Pancreas (tissue), 10 donors: ENCODE measurements around the gene DAND5. TPM values are rescaled to one million over a fixed set of nuclear protein-coding genes. Genes with fewer than 3 reads are reported as not detected.

Experiments
- ATAC-seq, 4 donors: fragments of 200-7000 bp; cut with Tn5 transposase; one replicate each; pipeline versions ENCODE4 v1.8.0 to v1.9.1; 2020; ENCODE audit warnings: mild to moderate bottlenecking in 4 of 4, moderate library complexity in 4 of 4
- DNase-seq, 6 donors: peaks; one replicate each; pipeline ENCODE4 v3.0.0-alpha.2; 2020
- FAIRE-seq: peaks from 2 replicates; lab custom pipeline; 2012; peaks lifted over from hg19 to GRCh38; lab: Jason Lieb, UNC
- H3K27ac ChIP-seq, 4 donors: fragments of 200-600 bp; sonication (generic); 1 replicate in 3 of 4; 2 replicates in 1 of 4; pipeline versions ENCODE4 v1.5.0 to v1.8.0; 2020
- H3K27me3 ChIP-seq, 4 donors: fragments of 200-600 bp; one replicate each; pipeline ENCODE4 v1.8.0; 2021
- H3K36me3 ChIP-seq, 3 donors: fragments of 200-600 bp; sonication (generic) in 1 of 3; one replicate each; pipeline versions ENCODE4 v1.5.0 to v1.8.0; 2020 to 2021
- H3K4me1 ChIP-seq, 3 donors: fragments of 200-600 bp; one replicate each; pipeline ENCODE4 v1.8.0; 2021
- H3K4me3 ChIP-seq, 4 donors: fragments of 200-600 bp; sonication (generic) in 2 of 4; one replicate each; pipeline versions ENCODE4 v1.5.0 to v1.8.0; 2020 to 2021
- H3K9me3 ChIP-seq, 4 donors: fragments of 200-600 bp; one replicate each; pipeline ENCODE4 v1.8.0; 2021
- CTCF ChIP-seq, 4 donors: fragments of 200-600 bp; sonication (generic) in 3 of 4; IDR thresholded peaks; one replicate each; pipeline versions ENCODE4 v1.5.0 to v1.8.0; 2021; ENCODE audit warnings: antibody characterized with exemption in 4 of 4
- WGBS, 2 donors: extraction: QIAGEN DNeasy Blood & Tissue Kit; methylation state at CpG; one replicate each; pipeline ENCODE4 v1.1.7; 2013; 5-methylcytosine and 5-hydroxymethylcytosine counted together
- intact Hi-C, 3 donors: fragments of 100-400 bp; cut with DNase I; formaldehyde crosslinking; loops; one replicate each; pipeline versions ENCODE4 v1.11.1 to v1.14.2; 2022
- polyA plus RNA-seq, 2 donors: library from polyadenylated mRNA; stranded (reverse); fragments of 200-250 nt; gene quantifications; one replicate each; pipeline ENCODE4 v1.2.3, GENCODE V29; 2013
- total RNA-seq, 6 donors: library from RNA; stranded (reverse); fragmentation: NEBNext Ultra II Directional in 4 of 6; extraction: Animal tissue kit (Norgen Biotek cat#: 25700) in 4 of 6; gene quantifications; one replicate each; pipeline versions ENCODE4 v1.2.1 to v1.2.4, GENCODE V29; 2021 to 2023
- donor health status: healthy with polysubstance abuse.
- donor health status: DM: no; HTN: no; CAD: no; lungs with moderate emphysema.
- donor health status: DM: no; HTN: no; CAD: no.
- donor health status: control.
- donor health status: control.
- donor health status: Bipolar disorder and iron deficiency.
- donor health status: DM: yes; HTN: yes; CAD: no.
- donor health status: DM: no; HTN: no; CAD: no.
- donor health status: DM: no; HTN: no; CAD: no.
- donor health status: DM: yes; HTN: yes; CAD: no.

The DAND5 gene
- total and polyA plus RNA-seq, 8 donors = 0.12 to 0.23 (median 0.14) TPM; not detected in 4

GRCh38 chr19:12995596-12996405 lies 26.4 kb downstream of the DAND5 start:
- WGBS, 2 donors = 0% methylated on average over 50 to 129 of the region's 129 CpGs
- no peaks in the 10 kb centered on the region for H3K9me3 ChIP-seq
- H3K4me1 ChIP-seq = peaks cover 0 to 5% (median 0%) of the 10 kb centered on the region in 3 donors
- no peaks in the 10 kb centered on the region for H3K36me3 ChIP-seq
- peak overlapping the region; percentile 32 to 68 (median 62) for H3K27ac ChIP-seq
- H3K27me3 ChIP-seq = no peaks in the 10 kb centered on the region
- FAIRE-seq (no peak), ATAC-seq (peak; percentile 43 to 59 (median 50)), DNase-seq (peak in 5 of 6 donors; percentile 38 to 83 (median 60))
- no peak for TF ChIP-seq CTCF (IDR thresholded peaks at IDR 0.05)
- H3K4me3 ChIP-seq = peak overlapping the region; percentile 57 to 72 (median 66)
- intact Hi-C loops = no loop called here

GRCh38 chr19:12996406-12997094 lies 27.2 kb downstream of the DAND5 start:
- peaks cover 0 to 5% (median 0%) of the 10 kb centered on the region in 3 donors for H3K4me1 ChIP-seq
- 3 to 4% methylated on average over 27 to 52 of the region's 52 CpGs for WGBS, 2 donors
- no peaks in the 10 kb centered on the region for H3K9me3 ChIP-seq
- ATAC-seq (peak; percentile 63 to 78 (median 70)), DNase-seq (peak; percentile 46 to 85 (median 64)), FAIRE-seq (no peak)
- H3K27ac ChIP-seq = peak overlapping the region; percentile 32 to 68 (median 62)
- intact Hi-C loops = no loop called here
- peak overlapping the region; percentile 57 to 72 (median 66) for H3K4me3 ChIP-seq
- TF ChIP-seq CTCF (IDR thresholded peaks at IDR 0.05) = no peak
- no peaks in the 10 kb centered on the region for H3K27me3 ChIP-seq
- no peaks in the 10 kb centered on the region for H3K36me3 ChIP-seq

GRCh38 chr19:12997179-12997966 lies 28.0 kb downstream of the DAND5 start:
- H3K4me3 ChIP-seq = peak overlapping the region in 3 of 4 donors; percentile 65 to 72 (median 66)
- ATAC-seq = no peak
- H3K27ac ChIP-seq = peak overlapping the region in 2 of 4 donors; percentile 28 to 68
- intact Hi-C loops = no loop called here
- DNase-seq = no peak
- FAIRE-seq = no peak
- peaks cover 0 to 5% (median 0%) of the 10 kb centered on the region in 3 donors for H3K4me1 ChIP-seq
- 92 to 93% methylated on average over 25 of the region's 25 CpGs for WGBS, 2 donors
- no peak for TF ChIP-seq CTCF (IDR thresholded peaks at IDR 0.05)
- H3K27me3 ChIP-seq = no peaks in the 10 kb centered on the region
- H3K36me3 ChIP-seq = no peaks in the 10 kb centered on the region
- no peaks in the 10 kb centered on the region for H3K9me3 ChIP-seq

GRCh38 chr19:12997967-12998940 lies 28.9 kb downstream of the DAND5 start:
- H3K36me3 ChIP-seq = no peaks in the 10 kb centered on the region
- intact Hi-C loops = no loop called here
- FAIRE-seq (no peak), DNase-seq (no peak), ATAC-seq (no peak)
- H3K4me3 ChIP-seq = no peak overlapping the region
- peaks cover 0 to 5% (median 0%) of the 10 kb centered on the region in 3 donors for H3K4me1 ChIP-seq
- no peaks in the 10 kb centered on the region for H3K9me3 ChIP-seq
- no peaks in the 10 kb centered on the region for H3K27me3 ChIP-seq
- H3K27ac ChIP-seq = no peak overlapping the region
- 83 to 86% methylated on average over 32 of the region's 32 CpGs for WGBS, 2 donors
- no peak for TF ChIP-seq CTCF (IDR thresholded peaks at IDR 0.05)
